Upper lobe of left lung (tissue), 4 donors: ENCODE results near the gene HSP90AA1.

ENCODE experiments used
- CTCF ChIP-seq, 6 experiments: fragments of 450-650 bp in 4 of 6; fragments of 200-600 bp in 2 of 6; sonication (generic) in 2 of 6; IDR thresholded peaks; one replicate each; pipeline ENCODE4 v1.5.1; 2016 to 2019; ENCODE audit warnings: antibody characterized with exemption in 6 of 6
- POLR2A ChIP-seq, 4 donors: fragments of 450-650 bp; IDR thresholded peaks; one replicate each; pipeline ENCODE4 v1.5.1; 2016 to 2017; ENCODE audit warnings: antibody characterized with exemption in 4 of 4, mild to moderate bottlenecking in 2 of 4
- POLR2AphosphoS5 ChIP-seq, 2 donors: sonication (generic); formaldehyde crosslinking; IDR thresholded peaks; one replicate each; pipeline ENCODE4 v1.5.1; 2017; ENCODE audit warnings: antibody characterized with exemption in 2 of 2

- TF ChIP-seq CTCF (IDR thresholded peaks at IDR 0.05) (no peak), POLR2A (IDR thresholded peaks at IDR 0.05) (no peak), POLR2AphosphoS5 (IDR thresholded peaks at IDR 0.05) (no peak)
Measured at GRCh38 chr14:102085488-102085887, 1.4 kb downstream of the HSP90AA1 start.
